K562 (cell line): ENCODE data around the gene LAMA3. TPM values are rescaled to one million over a fixed set of nuclear protein-coding genes. Genes with fewer than 3 reads are reported as not detected.

Source experiments
- CHD1 ChIP-seq: fragments of 200-600 bp; sonication (generic); IDR thresholded peaks from one replicate; pipeline ENCODE4 v1.6.1; 2012; ENCODE audit warnings: mild to moderate bottlenecking, moderate library complexity, low read length, inconsistent platforms
- CREB1 ChIP-seq, 2 experiments: sonication (generic) in 1 of 2; formaldehyde crosslinking in 1 of 2; IDR thresholded peaks; 2 replicates each; pipeline versions ENCODE4 v1.6.1 to v1.8.0; 2012 to 2022; ENCODE audit warnings: inconsistent platforms in 1 of 2, mild to moderate bottlenecking in 1 of 2, missing genetic modification reagents in 1 of 2, moderate library complexity in 1 of 2
- E2F3 ChIP-seq: fragments of 250-450 bp; sonication (Bioruptor Pico); IDR thresholded peaks from 2 replicates; pipeline ENCODE4 v1.4.0; 2020; ENCODE audit warnings: mild to moderate bottlenecking
- GABPB1 ChIP-seq: sonication (generic); formaldehyde crosslinking; IDR thresholded peaks from 2 replicates; pipeline ENCODE4 v1.8.0; 2022; ENCODE audit warnings: mild to moderate bottlenecking, missing genetic modification reagents
- HDAC8 ChIP-seq: fragments of 450-650 bp; IDR thresholded peaks from 2 replicates; pipeline ENCODE4 v1.6.1; 2016; ENCODE audit warnings: mild to moderate bottlenecking, missing genetic modification characterization, moderate library complexity, missing compliant biosample characterization
- HLTF ChIP-seq: fragments of 450-650 bp; IDR thresholded peaks from 2 replicates; pipeline ENCODE4 v1.6.1; 2016
- KDM4B ChIP-seq, 2 experiments: fragments of 450-650 bp in 1 of 2; sonication (generic) in 1 of 2; IDR thresholded peaks; 2 replicates each; pipeline ENCODE4 v1.6.1; 2016 to 2017; ENCODE audit warnings: borderline replicate concordance in 2 of 2, antibody characterized with exemption in 1 of 2, low read depth in 1 of 2, mild to moderate bottlenecking in 1 of 2
- MAZ ChIP-seq, 2 experiments: fragments of 450-650 bp in 1 of 2; sonication (generic) in 1 of 2; formaldehyde crosslinking; IDR thresholded peaks in 1 of 2; conservative IDR thresholded peaks in 1 of 2; 2 replicates each; pipeline versions ENCODE4 v1.4.0 to v1.5.0; 2020; ENCODE audit warnings: mild to moderate bottlenecking in 1 of 2, missing genetic modification reagents in 1 of 2
- NEUROD1 ChIP-seq: fragments of 150-350 bp; IDR thresholded peaks from 2 replicates; pipeline ENCODE4 v1.6.1; 2014; ENCODE audit warnings: borderline replicate concordance, low read length, low read depth; ENCODE audit not compliant: partially characterized antibody
- NFE2 ChIP-seq: IDR thresholded peaks from 2 replicates; pipeline ENCODE4 v1.6.1; 2014; ENCODE audit warnings: antibody characterized with exemption, low read depth
- PHB ChIP-seq: fragments of 250-450 bp; sonication (Bioruptor Pico); IDR thresholded peaks from 2 replicates; pipeline ENCODE4 v1.5.0; 2021
- POLR2B ChIP-seq: fragments of 450-650 bp; IDR thresholded peaks from 2 replicates; pipeline ENCODE4 v1.6.1; 2018; ENCODE audit warnings: low read depth; ENCODE audit not compliant: partially characterized antibody
- POLR3A ChIP-seq: IDR thresholded peaks from 2 replicates; pipeline ENCODE4 v1.6.1; 2011; ENCODE audit warnings: borderline replicate concordance, mild to moderate bottlenecking, moderate library complexity; ENCODE audit not compliant: insufficient read length, insufficient read depth; ENCODE audit errors: extremely low read depth
- U2AF2 ChIP-seq: fragments of 200-400 bp; formaldehyde crosslinking; optimal IDR thresholded peaks from 2 replicates; pipeline ENCODE3; 2017; ENCODE audit warnings: low read depth, mild to moderate bottlenecking, low read length
- ZBTB17 ChIP-seq: fragments of 450-650 bp; formaldehyde crosslinking; IDR thresholded peaks from 2 replicates; pipeline ENCODE4 v1.4.0; 2020; ENCODE audit warnings: mild to moderate bottlenecking
- ZFP36 ChIP-seq: fragments of 150-350 bp; IDR thresholded peaks from 2 replicates; pipeline ENCODE4 v1.6.1; 2018; ENCODE audit warnings: low read length, low read depth; ENCODE audit not compliant: partially characterized antibody
- ZNF133 ChIP-seq: fragments of 250-450 bp; sonication (Bioruptor Pico); IDR thresholded peaks from 2 replicates; pipeline ENCODE4 v1.4.0; 2020; ENCODE audit warnings: mild to moderate bottlenecking
- ZNF134 ChIP-seq: fragments of 250-450 bp; sonication (Bioruptor Pico); conservative IDR thresholded peaks from 2 replicates; pipeline ENCODE4 v1.4.0; 2020
- ZNF224 ChIP-seq: sonication (generic); formaldehyde crosslinking; IDR thresholded peaks from 2 replicates; pipeline ENCODE4 v1.8.0; 2022; ENCODE audit warnings: mild to moderate bottlenecking, missing genetic modification reagents
- ZNF586 ChIP-seq: fragments of 450-650 bp; formaldehyde crosslinking; conservative IDR thresholded peaks from 2 replicates; pipeline ENCODE4 v1.4.0; 2020; ENCODE audit warnings: mild to moderate bottlenecking, moderate library complexity
- ZNF766 ChIP-seq: fragments of 200-800 bp; sonication (Bioruptor generic); conservative IDR thresholded peaks from 2 replicates; pipeline ENCODE4 v1.6.1; 2016; ENCODE audit warnings: missing genetic modification characterization, missing compliant biosample characterization
- polyA plus RNA-seq, 8 experiments: library from polyadenylated mRNA; depleted of rRNA in 4 of 8; stranded (reverse) in 5 of 8; unstranded in 3 of 8; fragments of >200 nt; fragmentation: Nextera tagmentation in 2 of 8; fragmentation: Illumina TruSeq in 1 of 8; extraction: Ambion mirVana in 2 of 8; extraction: Trizol in 1 of 8; gene quantifications; 2 replicates each; pipeline versions ENCODE4 v1.2.1 to v1.2.3, GENCODE V29; 2011 to 2014; ENCODE audit warnings: inconsistent platforms in 1 of 8, missing spikeins in 1 of 8
- total RNA-seq, 7 experiments: library from RNA; depleted of rRNA in 6 of 7; stranded (reverse); fragments of >200 nt in 6 of 7; fragmentation: Illumina TruSeq in 2 of 7; extraction: Trizol in 2 of 7; gene quantifications; 2 replicates each; pipeline versions ENCODE4 v1.2.1 to v1.2.3, GENCODE V29; 2011 to 2021; ENCODE audit warnings: low replicate concordance in 1 of 7
- TF ChIP-seq, protein P1 (sequence below): fragments of 250-450 bp; sonication (Bioruptor Pico); IDR thresholded peaks from 2 replicates; pipeline ENCODE4 v1.5.0; 2020; ENCODE audit warnings: mild to moderate bottlenecking, borderline replicate concordance
- TF ChIP-seq, protein P2 (sequence below): fragments of 250-450 bp; sonication (Bioruptor Pico); IDR thresholded peaks from 2 replicates; pipeline ENCODE4 v1.9.0; 2021; ENCODE audit warnings: mild to moderate bottlenecking, inconsistent platforms

Gene LAMA3
- total and polyA plus RNA-seq, 9 of the 15 experiments (the other 6 are each of a cell fraction or from before 2014, with no cell fraction given), result 0.07 TPM; not detected in 8

DNA sequence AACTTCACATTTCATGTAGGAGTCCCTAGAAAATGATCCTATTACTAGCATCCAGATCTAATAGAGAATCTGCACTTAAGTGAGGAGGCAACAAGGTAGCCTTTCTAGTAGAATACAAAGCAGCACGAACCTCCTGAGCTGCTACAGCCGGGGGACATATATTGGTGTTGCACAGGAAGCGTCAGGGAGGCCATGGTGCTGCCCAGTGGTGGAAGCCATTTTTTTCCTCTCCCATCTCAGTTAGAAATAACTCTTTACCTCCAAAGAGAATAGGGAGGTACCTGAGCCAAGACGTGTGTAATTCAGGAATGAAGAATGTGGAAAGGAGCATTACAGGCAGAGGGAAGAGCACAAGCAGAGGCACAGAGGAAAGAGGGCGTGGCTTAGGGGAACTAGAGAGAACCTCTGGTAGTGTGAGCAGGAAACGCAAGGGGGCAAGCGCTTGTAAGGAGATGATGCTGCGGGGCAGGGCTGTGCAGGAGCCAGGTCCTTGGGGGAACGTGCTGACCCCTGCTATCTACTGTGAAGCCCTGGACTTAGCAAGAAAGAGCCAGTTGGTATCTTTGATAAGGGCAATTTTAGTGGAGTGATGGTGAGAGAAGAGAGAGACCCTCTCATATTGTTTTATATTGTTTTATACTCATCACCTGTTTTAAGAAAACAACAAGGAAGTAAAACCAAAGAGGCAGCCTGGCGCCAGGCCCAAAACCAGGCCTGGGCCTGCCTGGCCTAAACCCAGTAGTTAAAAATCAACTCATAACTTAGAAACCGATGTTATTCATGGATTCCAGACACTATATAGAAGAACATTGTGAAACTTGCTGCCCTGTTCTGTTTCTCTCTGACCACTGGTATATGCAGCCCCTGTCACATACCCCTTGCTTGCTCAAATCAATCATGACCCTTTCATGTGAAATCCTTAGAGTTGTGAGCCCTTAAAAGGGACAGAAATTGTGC lies 275.3 kb downstream of the LAMA3 start (continued):
- TF ChIP-seq PHB (CRISPR knock-in tag) (no peak), NEUROD1 (no peak), ZNF766 (CRISPR knock-in tag) (0 out of 2 replicates have a peak, but pooled peaks have one; percentile 33), ZBTB17 (no peak), ZNF134 (no peak), U2AF2 (no peak), CHD1 (no peak), HDAC8 (tag) (0 out of 2 replicates have a peak, but pooled peaks have one; percentile 38), NFE2 (no peak), E2F3 (CRISPR knock-in tag) (no peak), ZNF586 (no peak), MAZ (CRISPR knock-in tag; conservative IDR thresholded peaks at IDR 0.05 in 1 of 2, IDR thresholded peaks at IDR 0.05 in 1 of 2) (no peak), POLR2B (no peak), GABPB1 (CRISPR knock-in tag) (peak; percentile 40; the same call in 1 of the 2 replicates), ZNF224 (CRISPR knock-in tag) (no peak), KDM4B (IDR thresholded peaks at IDR 0.05; ENCODE audit: borderline replicate concordance in 2 of 2, low read depth in 1 of 2) (no peak), HLTF (no peak), CREB1 (IDR thresholded peaks at IDR 0.05) (no peak), CREB1 (CRISPR knock-in tag; IDR thresholded peaks at IDR 0.05) (no peak), ZFP36 (no peak), POLR3A (no peak), ZNF133 (CRISPR knock-in tag) (no peak)
- TF ChIP-seq, protein P1, sequence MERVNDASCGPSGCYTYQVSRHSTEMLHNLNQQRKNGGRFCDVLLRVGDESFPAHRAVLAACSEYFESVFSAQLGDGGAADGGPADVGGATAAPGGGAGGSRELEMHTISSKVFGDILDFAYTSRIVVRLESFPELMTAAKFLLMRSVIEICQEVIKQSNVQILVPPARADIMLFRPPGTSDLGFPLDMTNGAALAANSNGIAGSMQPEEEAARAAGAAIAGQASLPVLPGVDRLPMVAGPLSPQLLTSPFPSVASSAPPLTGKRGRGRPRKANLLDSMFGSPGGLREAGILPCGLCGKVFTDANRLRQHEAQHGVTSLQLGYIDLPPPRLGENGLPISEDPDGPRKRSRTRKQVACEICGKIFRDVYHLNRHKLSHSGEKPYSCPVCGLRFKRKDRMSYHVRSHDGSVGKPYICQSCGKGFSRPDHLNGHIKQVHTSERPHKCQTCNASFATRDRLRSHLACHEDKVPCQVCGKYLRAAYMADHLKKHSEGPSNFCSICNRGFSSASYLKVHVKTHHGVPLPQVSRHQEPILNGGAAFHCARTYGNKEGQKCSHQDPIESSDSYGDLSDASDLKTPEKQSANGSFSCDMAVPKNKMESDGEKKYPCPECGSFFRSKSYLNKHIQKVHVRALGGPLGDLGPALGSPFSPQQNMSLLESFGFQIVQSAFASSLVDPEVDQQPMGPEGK, result no peak
- TF ChIP-seq, protein P2, sequence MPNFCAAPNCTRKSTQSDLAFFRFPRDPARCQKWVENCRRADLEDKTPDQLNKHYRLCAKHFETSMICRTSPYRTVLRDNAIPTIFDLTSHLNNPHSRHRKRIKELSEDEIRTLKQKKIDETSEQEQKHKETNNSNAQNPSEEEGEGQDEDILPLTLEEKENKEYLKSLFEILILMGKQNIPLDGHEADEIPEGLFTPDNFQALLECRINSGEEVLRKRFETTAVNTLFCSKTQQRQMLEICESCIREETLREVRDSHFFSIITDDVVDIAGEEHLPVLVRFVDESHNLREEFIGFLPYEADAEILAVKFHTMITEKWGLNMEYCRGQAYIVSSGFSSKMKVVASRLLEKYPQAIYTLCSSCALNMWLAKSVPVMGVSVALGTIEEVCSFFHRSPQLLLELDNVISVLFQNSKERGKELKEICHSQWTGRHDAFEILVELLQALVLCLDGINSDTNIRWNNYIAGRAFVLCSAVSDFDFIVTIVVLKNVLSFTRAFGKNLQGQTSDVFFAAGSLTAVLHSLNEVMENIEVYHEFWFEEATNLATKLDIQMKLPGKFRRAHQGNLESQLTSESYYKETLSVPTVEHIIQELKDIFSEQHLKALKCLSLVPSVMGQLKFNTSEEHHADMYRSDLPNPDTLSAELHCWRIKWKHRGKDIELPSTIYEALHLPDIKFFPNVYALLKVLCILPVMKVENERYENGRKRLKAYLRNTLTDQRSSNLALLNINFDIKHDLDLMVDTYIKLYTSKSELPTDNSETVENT (CRISPR knock-in tag), result no peak
